ENCODE data around the gene PIAS4. TPM values are rescaled to one million over a fixed set of nuclear protein-coding genes. Genes with fewer than 3 reads are reported as not detected.

The PIAS4 gene
- total and polyA plus RNA-seq, 2 of the 13 experiments (the other 11 are each of a cell fraction or from before 2014, with no cell fraction given): 9.0 to 20.1 TPM

DNA sequence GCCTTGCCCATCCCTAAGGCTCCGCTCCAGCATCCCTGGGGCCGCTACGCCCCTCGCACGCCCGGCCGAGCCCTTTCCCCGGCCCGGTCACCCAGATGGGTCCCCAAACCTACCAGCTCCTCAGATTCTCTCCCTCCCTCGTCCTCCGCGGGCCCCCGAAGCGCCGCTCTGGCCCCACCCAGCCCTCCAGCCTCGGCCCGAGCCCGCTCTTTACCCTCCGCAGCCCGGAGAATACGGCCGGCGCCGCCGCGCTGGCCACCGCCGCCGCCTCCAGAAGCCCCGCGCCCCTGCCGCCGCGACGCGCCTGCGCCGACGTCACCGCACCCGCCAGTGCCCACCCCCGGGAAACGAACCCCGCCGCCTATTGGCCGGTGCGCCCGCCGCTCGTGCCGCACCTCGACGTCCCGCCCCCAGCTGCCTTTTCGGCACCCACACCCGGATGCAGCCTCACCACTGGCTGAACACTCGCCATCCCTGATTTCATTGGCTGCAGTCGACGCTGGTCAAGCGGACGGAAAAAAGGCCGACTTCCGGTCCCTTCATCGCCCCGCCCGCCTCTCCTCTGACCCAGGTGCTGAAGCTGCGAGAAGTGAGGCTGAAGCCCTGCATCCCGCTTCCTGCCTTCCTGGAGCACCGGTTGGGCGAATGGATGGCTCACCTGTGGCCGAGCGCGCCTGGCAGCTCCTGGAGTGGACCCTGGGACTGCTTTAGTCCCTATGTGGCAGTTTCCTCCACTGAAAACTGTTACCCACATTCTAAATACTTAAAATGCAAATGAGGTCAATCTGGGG is 36.5 kb upstream of the PIAS4 start, which contains the start of gene DAPK3 (continued):
- TF ChIP-seq ATF2 (CRISPR knock-in tag; IDR thresholded peaks at IDR 0.05): peak; percentile 45; the same call in 1 of the 2 replicates
- TF ChIP-seq ZNF878 (CRISPR knock-in tag; IDR thresholded peaks at IDR 0.05): no peak
- no peak for TF ChIP-seq FOXP1 (IDR thresholded peaks at IDR 0.05)
- no peak for TF ChIP-seq FOXP1 (CRISPR knock-in tag; IDR thresholded peaks at IDR 0.05)
- TF ChIP-seq, protein P1, sequence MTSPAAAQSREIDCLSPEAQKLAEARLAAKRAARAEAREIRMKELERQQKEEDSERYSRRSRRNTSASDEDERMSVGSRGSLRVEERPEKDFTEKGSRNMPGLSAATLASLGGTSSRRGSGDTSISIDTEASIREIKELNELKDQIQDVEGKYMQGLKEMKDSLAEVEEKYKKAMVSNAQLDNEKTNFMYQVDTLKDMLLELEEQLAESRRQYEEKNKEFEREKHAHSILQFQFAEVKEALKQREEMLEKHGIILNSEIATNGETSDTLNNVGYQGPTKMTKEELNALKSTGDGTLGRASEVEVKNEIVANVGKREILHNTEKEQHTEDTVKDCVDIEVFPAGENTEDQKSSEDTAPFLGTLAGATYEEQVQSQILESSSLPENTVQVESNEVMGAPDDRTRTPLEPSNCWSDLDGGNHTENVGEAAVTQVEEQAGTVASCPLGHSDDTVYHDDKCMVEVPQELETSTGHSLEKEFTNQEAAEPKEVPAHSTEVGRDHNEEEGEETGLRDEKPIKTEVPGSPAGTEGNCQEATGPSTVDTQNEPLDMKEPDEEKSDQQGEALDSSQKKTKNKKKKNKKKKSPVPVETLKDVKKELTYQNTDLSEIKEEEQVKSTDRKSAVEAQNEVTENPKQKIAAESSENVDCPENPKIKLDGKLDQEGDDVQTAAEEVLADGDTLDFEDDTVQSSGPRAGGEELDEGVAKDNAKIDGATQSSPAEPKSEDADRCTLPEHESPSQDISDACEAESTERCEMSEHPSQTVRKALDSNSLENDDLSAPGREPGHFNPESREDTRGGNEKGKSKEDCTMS (CRISPR knock-in tag; conservative IDR thresholded peaks at IDR 0.05): no peak
- no peak for TF ChIP-seq HIVEP1 (CRISPR knock-in tag; IDR thresholded peaks at IDR 0.05)
- 0 out of 2 replicates have a peak, but pooled peaks have one; percentile 23 for TF ChIP-seq ZNF792 (CRISPR knock-in tag; IDR thresholded peaks at IDR 0.05)
- no peak for TF ChIP-seq STAG1 (CRISPR knock-in tag; IDR thresholded peaks at IDR 0.05)
- peak; percentile 92 for TF ChIP-seq PAF1 (CRISPR knock-in tag; IDR thresholded peaks at IDR 0.05)
- no peak for TF ChIP-seq SMAD9 (CRISPR knock-in tag; IDR thresholded peaks at IDR 0.05)
- TF ChIP-seq NFIB (CRISPR knock-in tag; IDR thresholded peaks at IDR 0.05; ENCODE audit: borderline replicate concordance): no peak
- TF ChIP-seq NFKBIZ (CRISPR knock-in tag; IDR thresholded peaks at IDR 0.05): 0 out of 2 replicates have a peak, but pooled peaks have one; percentile 42
- TF ChIP-seq ZEB1 (IDR thresholded peaks at IDR 0.05; ENCODE audit: insufficient replicate concordance, low read depth): no peak
- TF ChIP-seq TOPORS (CRISPR knock-in tag; IDR thresholded peaks at IDR 0.05): no peak
- TF ChIP-seq, protein P2, sequence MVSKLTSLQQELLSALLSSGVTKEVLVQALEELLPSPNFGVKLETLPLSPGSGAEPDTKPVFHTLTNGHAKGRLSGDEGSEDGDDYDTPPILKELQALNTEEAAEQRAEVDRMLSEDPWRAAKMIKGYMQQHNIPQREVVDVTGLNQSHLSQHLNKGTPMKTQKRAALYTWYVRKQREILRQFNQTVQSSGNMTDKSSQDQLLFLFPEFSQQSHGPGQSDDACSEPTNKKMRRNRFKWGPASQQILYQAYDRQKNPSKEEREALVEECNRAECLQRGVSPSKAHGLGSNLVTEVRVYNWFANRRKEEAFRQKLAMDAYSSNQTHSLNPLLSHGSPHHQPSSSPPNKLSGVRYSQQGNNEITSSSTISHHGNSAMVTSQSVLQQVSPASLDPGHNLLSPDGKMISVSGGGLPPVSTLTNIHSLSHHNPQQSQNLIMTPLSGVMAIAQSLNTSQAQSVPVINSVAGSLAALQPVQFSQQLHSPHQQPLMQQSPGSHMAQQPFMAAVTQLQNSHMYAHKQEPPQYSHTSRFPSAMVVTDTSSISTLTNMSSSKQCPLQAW (CRISPR knock-in tag; IDR thresholded peaks at IDR 0.05): no peak
- peak; percentile 96 for TF ChIP-seq AGO2 (optimal IDR thresholded peaks at IDR 0.05; ENCODE audit: low read depth, low read length)
- TF ChIP-seq MLX (CRISPR knock-in tag; IDR thresholded peaks at IDR 0.05): no peak
- 0 out of 2 replicates have a peak, but pooled peaks have one; percentile 65 for TF ChIP-seq SSRP1 (CRISPR knock-in tag; IDR thresholded peaks at IDR 0.05)
- peak; percentile 73 for TF ChIP-seq CREM (IDR thresholded peaks at IDR 0.05)
- no peak for TF ChIP-seq CREM (CRISPR knock-in tag; IDR thresholded peaks at IDR 0.05)
- TF ChIP-seq PREB (CRISPR knock-in tag; IDR thresholded peaks at IDR 0.05): no peak
- 0 out of 2 replicates have a peak, but pooled peaks have one; percentile 40 for TF ChIP-seq ZFP91 (CRISPR knock-in tag; IDR thresholded peaks at IDR 0.05; ENCODE audit: borderline replicate concordance)

Measured in HepG2 (cell line).